Karpas-422 (cell line): ENCODE results near the gene TTYH2. TPM values are rescaled to one million over a fixed set of nuclear protein-coding genes. Genes with fewer than 3 reads are reported as not detected.

Experiments used
- DNase-seq: peaks from one replicate; pipeline ENCODE4 v3.0.0-alpha.2; 2015
- H2AFZ ChIP-seq: fragments of 200-600 bp; sonication (generic); 2 replicates; pipeline ENCODE4 v1.6.1; 2014; ENCODE audit warnings: antibody characterized with exemption, low read length, mixed read lengths
- H3K27ac ChIP-seq: fragments of 200-600 bp; sonication (generic); 2 replicates; pipeline ENCODE4 v1.5.1; 2014; ENCODE audit warnings: mild to moderate bottlenecking, low read length, moderate library complexity
- H3K27me3 ChIP-seq: fragments of 200-600 bp; sonication (generic); 2 replicates; pipeline ENCODE4 v1.6.1; 2014; ENCODE audit warnings: low read length, mixed read lengths
- H3K36me3 ChIP-seq: fragments of 200-600 bp; sonication (generic); 2 replicates; pipeline ENCODE4 v1.6.1; 2014; ENCODE audit warnings: low read length, mixed read lengths; ENCODE audit not compliant: insufficient read depth
- H3K4me1 ChIP-seq: fragments of 200-600 bp; sonication (generic); 2 replicates; pipeline ENCODE4 v1.6.1; 2014; ENCODE audit warnings: mild to moderate bottlenecking, low read length, mixed read lengths
- H3K4me2 ChIP-seq: fragments of 200-600 bp; sonication (generic); 2 replicates; pipeline ENCODE4 v1.6.1; 2014; ENCODE audit warnings: low read length, low read depth, mild to moderate bottlenecking; ENCODE audit not compliant: poor library complexity, severe bottlenecking
- H3K4me3 ChIP-seq: fragments of 200-600 bp; sonication (generic); 2 replicates; pipeline ENCODE4 v1.5.1; 2014; ENCODE audit warnings: mild to moderate bottlenecking, antibody characterized with exemption, low read length, mixed read lengths
- H3K79me2 ChIP-seq: fragments of 200-600 bp; sonication (generic); 2 replicates; pipeline ENCODE4 v1.6.1; 2014; ENCODE audit warnings: mild to moderate bottlenecking, low read length, mixed read lengths
- H3K9ac ChIP-seq: fragments of 200-600 bp; sonication (generic); 2 replicates; pipeline ENCODE4 v1.6.0; 2014; ENCODE audit warnings: low read length
- H3K9me2 ChIP-seq: fragments of 200-600 bp; sonication (generic), shearing (Covaris generic); replicated peaks from 2 replicates; pipeline ENCODE4 v1.6.0; 2014; ENCODE audit warnings: mild to moderate bottlenecking, low read length, moderate library complexity; ENCODE audit not compliant: insufficient read depth
- H3K9me3 ChIP-seq: fragments of 300-700, 200-600 bp; sonication (generic); 2 replicates; pipeline ENCODE4 v1.6.1; 2014; ENCODE audit warnings: low read length, mixed read lengths
- H4K20me1 ChIP-seq: fragments of 200-600 bp; sonication (generic); 2 replicates; pipeline ENCODE4 v1.6.1; 2014; ENCODE audit warnings: mild to moderate bottlenecking, antibody characterized with exemption, low read length, low read depth; ENCODE audit not compliant: insufficient read depth
- total RNA-seq: library from RNA; depleted of rRNA; stranded (reverse); fragments of >200 nt; shearing (Covaris generic); gene quantifications from 2 replicates; pipeline ENCODE4 v1.2.3, GENCODE V29; 2014; ENCODE audit warnings: low replicate concordance

TTYH2 gene
- total RNA-seq, 1 experiment from 2014 or later = not detected

GRCh38 chr17:74205274-74205673 lies 8.1 kb upstream of the TTYH2 start:
- Histone ChIP-seq H3K9me2 (no peaks in the 10 kb centered on the region), H3K4me2 (peak overlapping the region; percentile 96), H3K9ac (peak overlapping the region; percentile 97), H3K27ac (no peak overlapping the region), H3K36me3 (peaks cover 42% of the 10 kb centered on the region), H3K9me3 (no peaks in the 10 kb centered on the region), H4K20me1 (peaks cover 48% of the 10 kb centered on the region), H2AFZ (no peak overlapping the region), H3K4me1 (peaks cover 19% of the 10 kb centered on the region), H3K27me3 (no peaks in the 10 kb centered on the region), H3K79me2 (peaks cover 36% of the 10 kb centered on the region), H3K4me3 (peak overlapping the region; percentile 98)
- no peak for DNase-seq

GRCh38 chr17:74206332-74206818 lies 7.0 kb upstream of the TTYH2 start:
- Histone ChIP-seq H3K9ac (no peak overlapping the region), H3K4me2 (no peak overlapping the region), H3K27me3 (no peaks in the 10 kb centered on the region), H4K20me1 (peaks cover 54% of the 10 kb centered on the region), H3K4me1 (peaks cover 19% of the 10 kb centered on the region), H3K27ac (no peak overlapping the region), H3K9me2 (no peaks in the 10 kb centered on the region), H3K79me2 (peaks cover 36% of the 10 kb centered on the region), H3K36me3 (peaks cover 42% of the 10 kb centered on the region), H3K4me3 (no peak overlapping the region), H3K9me3 (no peaks in the 10 kb centered on the region), H2AFZ (no peak overlapping the region)
- no peak for DNase-seq

- Histone ChIP-seq H3K36me3 (peaks cover 27% of the 10 kb centered on the region), H3K4me3 (no peak overlapping the region), H4K20me1 (peaks cover 47% of the 10 kb centered on the region; the same call in 1 of the 2 replicates), H3K4me2 (no peak overlapping the region), H2AFZ (no peak overlapping the region), H3K4me1 (peaks cover 25% of the 10 kb centered on the region), H3K79me2 (peaks cover 16% of the 10 kb centered on the region), H3K27ac (no peak overlapping the region), H3K27me3 (no peaks in the 10 kb centered on the region), H3K9ac (no peak overlapping the region), H3K9me3 (no peaks in the 10 kb centered on the region), H3K9me2 (no peaks in the 10 kb centered on the region)
- DNase-seq = peak; percentile 88
Measured at GRCh38 chr17:74210191-74211140, 2.9 kb upstream of the TTYH2 start.

DNA sequence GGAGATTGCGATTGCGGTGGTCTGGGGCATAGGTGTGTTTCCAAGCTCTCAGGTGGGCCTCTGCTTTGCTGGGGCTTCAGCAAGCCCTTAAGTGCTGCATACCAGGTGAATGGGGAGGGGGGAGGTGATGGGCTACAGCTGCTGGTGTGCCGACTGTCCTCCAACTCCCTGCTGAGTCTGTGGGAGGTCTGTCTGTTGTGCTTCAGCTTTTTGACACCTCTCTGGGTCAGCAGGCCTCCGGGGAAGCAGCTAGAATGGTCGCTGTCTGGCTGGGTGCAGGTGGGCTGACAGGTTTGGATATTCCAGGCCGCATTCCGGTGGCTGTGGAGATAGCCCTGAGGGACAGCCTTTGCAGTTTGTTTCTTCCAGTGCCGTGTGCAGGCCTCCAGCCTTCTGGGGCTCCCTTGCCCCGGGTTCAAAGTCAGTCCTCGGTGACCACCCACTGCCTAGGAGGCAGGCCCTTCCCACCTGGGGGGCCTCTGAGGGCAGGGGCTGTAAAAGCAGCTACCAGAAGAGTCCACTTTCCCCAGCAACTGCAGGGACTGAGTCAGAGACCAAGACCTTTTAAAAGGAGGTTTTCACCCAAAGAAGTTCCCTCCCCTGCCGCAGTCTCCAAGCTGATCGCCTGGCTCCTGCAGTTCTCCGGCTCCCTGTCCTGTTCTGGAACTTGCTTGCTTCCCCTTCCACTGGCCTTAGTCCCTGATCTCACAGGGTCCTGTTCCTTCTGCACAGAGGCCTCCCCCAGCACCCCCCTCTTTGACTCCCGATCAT lies 2.0 kb upstream of the TTYH2 start:
- peaks cover 39% of the 10 kb centered on the region; the same call in 1 of the 2 replicates for H4K20me1 ChIP-seq
- H3K4me2 ChIP-seq = no peak overlapping the region
- H3K4me3 ChIP-seq = no peak overlapping the region
- H3K36me3 ChIP-seq = peaks cover 20% of the 10 kb centered on the region
- no peaks in the 10 kb centered on the region for H3K27me3 ChIP-seq
- no peak overlapping the region for H2AFZ ChIP-seq
- no peaks in the 10 kb centered on the region for H3K9me3 ChIP-seq
- DNase-seq = no peak
- H3K27ac ChIP-seq = no peak overlapping the region
- no peaks in the 10 kb centered on the region for H3K9me2 ChIP-seq
- no peak overlapping the region for H3K9ac ChIP-seq
- H3K79me2 ChIP-seq = peaks cover 7% of the 10 kb centered on the region
- peaks cover 21% of the 10 kb centered on the region for H3K4me1 ChIP-seq

DNA sequence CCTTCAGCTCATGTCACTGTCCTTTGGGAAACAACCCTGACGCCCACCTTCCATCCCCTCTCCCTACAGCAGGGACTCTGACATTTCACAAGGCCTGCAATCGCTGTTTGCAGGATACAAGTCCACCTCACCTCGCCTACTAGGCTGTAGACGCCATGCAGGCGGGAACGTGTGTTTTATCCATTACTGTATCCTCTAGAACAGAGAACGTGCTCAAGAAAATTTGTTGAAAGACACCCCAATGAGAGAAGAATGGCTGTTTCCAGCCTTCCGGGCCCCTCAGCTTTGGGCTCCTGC lies 1.5 kb upstream of the TTYH2 start:
- H4K20me1 ChIP-seq = peaks cover 36% of the 10 kb centered on the region; the same call in 1 of the 2 replicates
- no peaks in the 10 kb centered on the region for H3K9me2 ChIP-seq
- DNase-seq = peak; percentile 59
- no peak overlapping the region for H3K4me2 ChIP-seq
- H3K4me1 ChIP-seq = peaks cover 21% of the 10 kb centered on the region
- no peak overlapping the region for H2AFZ ChIP-seq
- H3K9ac ChIP-seq = no peak overlapping the region
- H3K27me3 ChIP-seq = no peaks in the 10 kb centered on the region
- H3K27ac ChIP-seq = no peak overlapping the region
- H3K4me3 ChIP-seq = no peak overlapping the region
- no peaks in the 10 kb centered on the region for H3K9me3 ChIP-seq
- peaks cover 18% of the 10 kb centered on the region; the same call in 1 of the 2 replicates for H3K36me3 ChIP-seq
- peaks cover 5% of the 10 kb centered on the region for H3K79me2 ChIP-seq

DNA sequence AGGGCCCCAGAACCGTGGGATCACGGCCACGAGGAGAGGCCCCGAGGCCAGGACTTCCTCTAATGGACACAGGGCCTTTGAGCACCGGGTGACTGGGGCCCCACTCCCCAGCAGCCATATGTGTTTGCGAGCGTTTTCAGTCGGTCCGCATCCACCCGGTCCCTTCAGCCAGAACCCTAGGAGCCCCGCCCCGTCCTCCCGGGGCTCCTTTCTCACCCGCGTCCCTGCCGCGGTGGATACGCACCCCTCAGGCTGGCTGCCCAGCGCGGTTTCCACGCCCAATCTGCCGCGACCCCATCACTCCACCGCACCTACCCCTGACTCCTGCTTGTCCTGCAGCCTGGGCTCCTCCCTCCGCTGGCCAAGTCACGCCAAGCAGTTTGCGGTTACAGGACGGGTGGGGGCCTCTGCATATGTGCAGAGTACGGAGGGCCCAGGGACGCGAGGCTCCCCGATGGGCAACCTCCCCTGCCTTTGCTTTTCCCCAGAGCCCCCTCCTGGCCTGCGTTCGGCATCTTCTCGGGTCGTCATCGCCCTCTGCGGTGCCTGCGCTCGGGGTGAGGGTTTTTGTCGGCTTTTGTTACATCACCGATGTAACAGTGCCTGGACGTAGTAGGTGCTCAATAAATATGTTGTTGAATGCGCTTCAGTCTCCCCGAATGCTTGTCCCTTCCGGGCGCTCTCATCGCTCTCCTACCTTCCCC lies 1.0 kb upstream of the TTYH2 start:
- Histone ChIP-seq H3K9me3 (no peaks in the 10 kb centered on the region), H3K27me3 (no peaks in the 10 kb centered on the region), H4K20me1 (peaks cover 31% of the 10 kb centered on the region; the same call in 1 of the 2 replicates), H3K27ac (no peak overlapping the region), H2AFZ (no peak overlapping the region), H3K36me3 (peaks cover 18% of the 10 kb centered on the region; the same call in 1 of the 2 replicates), H3K4me2 (peak overlapping the region; percentile 64), H3K9ac (no peak overlapping the region), H3K79me2 (no peaks in the 10 kb centered on the region; the same call in 1 of the 2 replicates), H3K9me2 (no peaks in the 10 kb centered on the region), H3K4me3 (no peak overlapping the region), H3K4me1 (peaks cover 21% of the 10 kb centered on the region)
- no peak for DNase-seq

DNA sequence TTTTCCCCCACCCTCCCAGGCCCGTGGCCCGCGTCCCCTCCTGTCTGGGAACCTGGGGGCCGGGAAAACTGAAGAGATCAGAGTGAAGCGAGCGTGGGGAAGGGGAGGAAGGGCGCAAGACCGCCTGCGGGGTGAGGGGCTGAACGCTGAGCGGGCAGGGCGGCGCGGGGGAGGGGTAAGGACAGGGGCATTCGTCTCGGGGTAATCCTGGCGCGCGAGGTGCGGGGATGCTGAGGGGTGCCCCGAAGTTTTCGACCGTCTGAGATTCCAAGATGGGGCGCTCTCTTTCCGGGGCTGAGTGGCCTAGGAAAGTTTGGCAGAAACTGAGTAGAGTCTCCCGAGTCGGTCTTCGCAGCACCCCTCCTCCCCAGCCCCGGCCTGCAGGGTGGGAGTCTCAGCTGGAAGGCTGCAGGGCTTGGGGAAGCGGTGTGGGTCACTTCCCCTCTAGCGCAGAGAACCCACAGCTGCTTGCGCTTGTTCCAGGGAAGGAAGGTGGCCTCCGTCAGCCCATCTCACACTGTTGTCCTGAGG lies 555 bp downstream of the TTYH2 start:
- Histone ChIP-seq H3K36me3 (peaks cover 11% of the 10 kb centered on the region; the same call in 1 of the 2 replicates), H3K9me3 (no peaks in the 10 kb centered on the region), H3K4me2 (peak overlapping the region; percentile 64), H3K4me3 (peak overlapping the region; percentile 50; the same call in 1 of the 2 replicates), H2AFZ (no peak overlapping the region), H3K27ac (no peak overlapping the region), H3K79me2 (no peaks in the 10 kb centered on the region), H3K4me1 (peaks cover 21% of the 10 kb centered on the region), H3K27me3 (no peaks in the 10 kb centered on the region), H3K9me2 (no peaks in the 10 kb centered on the region), H3K9ac (peak overlapping the region; percentile 51), H4K20me1 (peaks cover 19% of the 10 kb centered on the region; the same call in 1 of the 2 replicates)
- DNase-seq = no peak
